GM12878 (cell line): Measurements from ENCODE around the gene USH2A. TPM values are rescaled to one million over a fixed set of nuclear protein-coding genes. Genes with fewer than 3 reads are reported as not detected.

Experiments
- ATAC-seq: fragments of 200-7000 bp; cut with Tn5 transposase; 3 replicates; pipeline ENCODE4 v1.9.1; 2020; ENCODE audit warnings: mild to moderate bottlenecking, moderate library complexity
- BruUV-seq: library from RNA; stranded (reverse); fragments of 400-500 nt; replicated peaks from 2 replicates; lab custom pipeline; 2021; lab: Mats Ljungman, UMichigan
- CTCF ChIA-PET: fragments of 300-600 bp; sonication (Branson Sonifier 250); formaldehyde crosslinking; extraction: SDS; loops from one replicate; lab custom pipeline; 2021; ENCODE audit warnings: inconsistent platforms; lab: Yijun Ruan, JAX
- POLR2A ChIA-PET: fragments of 350-600 bp; formaldehyde crosslinking; extraction: SDS; loops from one replicate; lab custom pipeline; 2021; ENCODE audit warnings: inconsistent platforms; lab: Charles Lee
- RAD21 ChIA-PET: fragments of 300-600 bp; sonication (Branson Sonifier 250); formaldehyde crosslinking; loops from one replicate; lab custom pipeline; 2023; ENCODE audit warnings: antibody characterized with exemption; ENCODE audit not compliant: unreplicated experiment; lab: Charles Lee
- SMC1A ChIA-PET: fragments of 300-600 bp; sonication (Branson Sonifier 250); formaldehyde crosslinking; loops from one replicate; lab custom pipeline; 2023; ENCODE audit not compliant: unreplicated experiment, uncharacterized antibody; lab: Charles Lee
- DNase-seq: peaks from one replicate; pipeline ENCODE4 v3.0.0-alpha.2; 2011; ENCODE audit warnings: low read depth, low spot score
- FAIRE-seq: peaks from 3 replicates; lab custom pipeline; 2011; peaks lifted over from hg19 to GRCh38; lab: Jason Lieb, UNC
- H2AFZ ChIP-seq: 2 replicates; pipeline ENCODE4 v1.6.0; 2011; ENCODE audit warnings: low read depth, low read length, control low read depth; ENCODE audit not compliant: control insufficient read depth
- H3K27ac ChIP-seq: 2 replicates; pipeline ENCODE4 v1.5.1; 2011; ENCODE audit warnings: control low read depth; ENCODE audit not compliant: control insufficient read depth, insufficient read depth
- H3K27me3 ChIP-seq, 2 experiments: replicated peaks in 1 of 2; 2 replicates each; pipeline versions ENCODE4 v1.6.0 to v1.6.1; 2011; ENCODE audit warnings: low read length in 1 of 2; ENCODE audit not compliant: control insufficient read depth in 2 of 2, insufficient read depth in 2 of 2
- H3K36me3 ChIP-seq, 2 experiments: 2 replicates each; pipeline ENCODE4 v1.5.1; 2011; ENCODE audit warnings: low read length in 1 of 2; ENCODE audit not compliant: control insufficient read depth in 2 of 2, insufficient read depth in 2 of 2
- H3K4me1 ChIP-seq: 2 replicates; pipeline ENCODE4 v1.6.1; 2011; ENCODE audit warnings: mild to moderate bottlenecking, low read length, moderate library complexity, mixed read lengths; ENCODE audit not compliant: control insufficient read depth, insufficient read depth
- H3K4me2 ChIP-seq: 2 replicates; pipeline ENCODE4 v1.6.0; 2011; ENCODE audit warnings: control low read depth; ENCODE audit not compliant: control insufficient read depth, insufficient read depth
- H3K4me3 ChIP-seq: fragments of 200-600 bp; sonication (generic); 2 replicates; pipeline ENCODE4 v1.5.1; 2016
- H3K79me2 ChIP-seq: 2 replicates; pipeline ENCODE4 v1.6.0; 2011; ENCODE audit warnings: low read length; ENCODE audit not compliant: control insufficient read depth, insufficient read depth
- H3K9ac ChIP-seq: 2 replicates; pipeline ENCODE4 v1.8.0; 2011; ENCODE audit warnings: low read length, control low read depth, mixed read lengths; ENCODE audit not compliant: control insufficient read depth, insufficient read depth
- H3K9me3 ChIP-seq: replicated peaks from 3 replicates; pipeline ENCODE4 v1.5.1; 2011; ENCODE audit warnings: mild to moderate bottlenecking, low read length; ENCODE audit not compliant: control insufficient read depth, insufficient read depth
- H4K20me1 ChIP-seq: 2 replicates; pipeline ENCODE4 v1.6.0; 2011; ENCODE audit not compliant: control insufficient read depth, insufficient read depth
- CEBPZ ChIP-seq: fragments of 150-350 bp; IDR thresholded peaks from 2 replicates; pipeline ENCODE4 v1.6.1; 2016; ENCODE audit warnings: low read depth, low read length
- EP300 ChIP-seq, 2 experiments: fragments of 150-350 bp in 1 of 2; IDR thresholded peaks; 2 replicates each; pipeline ENCODE4 v1.6.1; 2011 to 2012; ENCODE audit warnings: low read depth in 2 of 2, low read length in 2 of 2, borderline replicate concordance in 1 of 2, improper control_type of control experiment in 1 of 2, inconsistent platforms in 1 of 2; ENCODE audit not compliant: control insufficient read depth in 1 of 2
- HDGF ChIP-seq: fragments of 450-650 bp; IDR thresholded peaks from 2 replicates; pipeline ENCODE4 v1.6.1; 2016; ENCODE audit warnings: antibody characterized with exemption
- IRF4 ChIP-seq: IDR thresholded peaks from 2 replicates; pipeline ENCODE4 v1.6.1; 2011; ENCODE audit warnings: low read depth, low read length
- JUNB ChIP-seq: IDR thresholded peaks from 2 replicates; pipeline ENCODE4 v1.6.1; 2016; ENCODE audit warnings: antibody characterized with exemption, mild to moderate bottlenecking
- YBX1 ChIP-seq: fragments of 450-650 bp; IDR thresholded peaks from 2 replicates; pipeline ENCODE4 v1.6.1; 2016; ENCODE audit warnings: antibody characterized with exemption
- ZZZ3 ChIP-seq: IDR thresholded peaks from 2 replicates; pipeline ENCODE4 v1.6.1; 2011; ENCODE audit warnings: low read depth; ENCODE audit not compliant: control insufficient read depth, insufficient read length
- WGBS: methylation state at CpG from one replicate; pipeline ENCODE4 v1.1.6; 2016; ENCODE audit warnings: low lambda C conversion rate; ENCODE audit not compliant: insufficient replicate concordance, insufficient coverage; ENCODE audit errors: missing lambda C conversion rate; 5-methylcytosine and 5-hydroxymethylcytosine counted together
- in situ Hi-C: fragments of 300-500 bp; cut with MboI; formaldehyde crosslinking; loops from 9 replicates; pipeline ENCODE4 v1.14.3; 2018; ENCODE audit warnings: mixed read lengths
- intact Hi-C: fragments of 100-400 bp; cut with micrococcal nuclease; formaldehyde crosslinking; loops from one replicate; pipeline ENCODE4 v1.14.2; 2022; ENCODE audit not compliant: unreplicated experiment
- polyA plus RNA-seq, 11 experiments: library from polyadenylated mRNA; depleted of rRNA in 4 of 11; unstranded in 6 of 11; stranded (reverse) in 5 of 11; fragments of >200 nt; fragmentation: Nextera tagmentation in 4 of 11; fragmentation: Illumina TruSeq in 1 of 11; extraction: Ambion mirVana in 4 of 11; extraction: Trizol in 1 of 11; gene quantifications; 1 replicate in 1 of 11; 2 replicates in 10 of 11; pipeline versions ENCODE4 v1.2.1 to v1.2.3, GENCODE V29; 2011 to 2016; ENCODE audit warnings: inconsistent platforms in 2 of 11, missing spikeins in 2 of 11, low read depth in 1 of 11
- total RNA-seq, 4 experiments: library from RNA; depleted of rRNA in 3 of 4; stranded (reverse); fragments of >200 nt in 3 of 4; fragmentation: Illumina TruSeq in 1 of 4; extraction: Trizol in 1 of 4; gene quantifications; 2 replicates each; pipeline versions ENCODE4 v1.2.1 to v1.2.3, GENCODE V29; 2013 to 2021

USH2A gene
- total and polyA plus RNA-seq, 10 of the 15 experiments (the other 5 are each of a cell fraction or from before 2014, with no cell fraction given): under 0.01 to 0.20 (median 0.01) TPM; not detected in 2

- Histone ChIP-seq H4K20me1 (no peaks in the 10 kb centered on the region), H3K4me2 (no peak overlapping the region), H2AFZ (no peak overlapping the region), H3K9me3 (no peaks in the 10 kb centered on the region), H3K36me3 (no peaks in the 10 kb centered on the region), H3K4me1 (no peaks in the 10 kb centered on the region), H3K4me3 (no peak overlapping the region), H3K27ac (no peak overlapping the region), H3K79me2 (no peaks in the 10 kb centered on the region), H3K9ac (no peak overlapping the region), H3K27me3 (no peaks in the 10 kb centered on the region)
- ChIA-PET POLR2A (interaction anchor here (0.6 to 1.0 kb wide), 2 partner anchors 21 to 97 kb away, joined by 4 read pairs; no protein-coding TSS in a partner anchor), CTCF (no interaction called here), RAD21 (interaction anchor here (0.8 to 2.2 kb wide), 2 partner anchors 21 to 63 kb away, joined by 3 to 12 read pairs; no protein-coding TSS in a partner anchor), SMC1A (interaction anchor here (1.0 to 1.5 kb wide), 2 partner anchors 36 to 305 kb away, joined by 3 read pairs; no protein-coding TSS in a partner anchor)
- FAIRE-seq (no peak), ATAC-seq (peak; percentile 69), DNase-seq (no peak)
- no TSS peak for BruUV-seq
- WGBS: 0% methylated on average over 1 of the region's 1 CpG
- in situ Hi-C loops: no loop called here
- intact Hi-C loops: no loop called here
- TF ChIP-seq JUNB: no peak
- no peak for TF ChIP-seq EP300 (IDR thresholded peaks at IDR 0.05; ENCODE audit: borderline replicate concordance in 1 of 2, control insufficient read depth in 1 of 2, low read depth in 2 of 2, low read length in 2 of 2)
- no peak for TF ChIP-seq ZZZ3
- TF ChIP-seq HDGF: no peak
- no peak for TF ChIP-seq IRF4
- no peak for TF ChIP-seq CEBPZ
- no peak for TF ChIP-seq YBX1
Observed at GRCh38 chr1:216055004-216055403, 368.2 kb downstream of the USH2A start.
